ENCODE measurements around the gene HSPA5.
"Not testable (repeated sequence)": the region's sequence is repeated elsewhere in the genome, so short reads cannot be mapped to it uniquely, and the experiment has no call there.

The HSPA5 gene

GRCh38 chr9:125235804-125236519 lies 5.2 kb downstream of the HSPA5 start:
- Histone ChIP-seq H2AFZ (ENCODE audit: low read length) (no peak overlapping the region), H3K79me2 (ENCODE audit: low read length) (peaks cover 52% of the 10 kb centered on the region), H3K4me1 (ENCODE audit: low read length) (peaks cover 14% of the 10 kb centered on the region; the same call in 1 of the 2 replicates), H3K36me3 (replicated peaks; ENCODE audit: insufficient read depth, low read length) (peaks cover 18% of the 10 kb centered on the region), H3K9ac (ENCODE audit: low read length) (no peak overlapping the region), H3F3A (ENCODE audit: insufficient read depth, low read length) (peaks cover 46% of the 10 kb centered on the region), H3K27ac (ENCODE audit: low read length) (no peak overlapping the region), H3K4me2 (ENCODE audit: low read depth, low read length) (no peak overlapping the region), H3K9me2 (replicated peaks; ENCODE audit: insufficient read depth, low read length) (no peaks in the 10 kb centered on the region), H3K9me3 (replicated peaks; ENCODE audit: insufficient read depth, low read length) (no peaks in the 10 kb centered on the region), H3K4me3 (ENCODE audit: low read length) (no peak overlapping the region), H3K27me3 (replicated peaks; ENCODE audit: insufficient read depth, low read length) (no peaks in the 10 kb centered on the region), H4K20me1 (ENCODE audit: insufficient read depth, low read length) (peaks cover 34% of the 10 kb centered on the region)
- DNase-seq: no peak
- TF ChIP-seq EZH2 (optimal IDR thresholded peaks at IDR 0.05; ENCODE audit: low read depth, low read length) (no peak), CTCF (IDR thresholded peaks at IDR 0.05; ENCODE audit: low read length) (no peak), EZH2phosphoT487 (IDR thresholded peaks at IDR 0.05; ENCODE audit: low read length) (no peak)

- Histone ChIP-seq H3F3A (ENCODE audit: insufficient read depth, low read length) (peaks cover 44% of the 10 kb centered on the region), H3K79me2 (ENCODE audit: low read length) (peaks cover 34% of the 10 kb centered on the region), H3K4me1 (ENCODE audit: low read length) (peaks cover 11% of the 10 kb centered on the region; the same call in 1 of the 2 replicates), H3K36me3 (replicated peaks; ENCODE audit: insufficient read depth, low read length) (peaks cover 14% of the 10 kb centered on the region), H4K20me1 (ENCODE audit: insufficient read depth, low read length) (peaks cover 28% of the 10 kb centered on the region)
- H3K27me3 ChIP-seq (replicated peaks; ENCODE audit: insufficient read depth, low read length); DNase-seq; H3K9me2 ChIP-seq (replicated peaks; ENCODE audit: insufficient read depth, low read length); H2AFZ ChIP-seq (ENCODE audit: low read length); H3K27ac ChIP-seq (ENCODE audit: low read length); H3K4me2 ChIP-seq (ENCODE audit: low read depth, low read length); H3K9ac ChIP-seq (ENCODE audit: low read length); H3K9me3 ChIP-seq (replicated peaks; ENCODE audit: insufficient read depth, low read length); H3K4me3 ChIP-seq (ENCODE audit: low read length): not testable (repeated sequence)
Measured at GRCh38 chr9:125234099-125234498, 7.0 kb downstream of the HSPA5 start.

- H3K27ac ChIP-seq (ENCODE audit: low read length): no peak overlapping the region
- H3K9ac ChIP-seq (ENCODE audit: low read length): no peak overlapping the region
- H3K79me2 ChIP-seq (ENCODE audit: low read length): peaks cover 29% of the 10 kb centered on the region
- no peak overlapping the region for H2AFZ ChIP-seq (ENCODE audit: low read length)
- peaks cover 7% of the 10 kb centered on the region; the same call in 1 of the 2 replicates for H3K4me1 ChIP-seq (ENCODE audit: low read length)
- H4K20me1 ChIP-seq (ENCODE audit: insufficient read depth, low read length): peaks cover 28% of the 10 kb centered on the region
- H3K4me2 ChIP-seq (ENCODE audit: low read depth, low read length): no peak overlapping the region
- H3K27me3 ChIP-seq (replicated peaks; ENCODE audit: insufficient read depth, low read length): no peaks in the 10 kb centered on the region
- peaks cover 44% of the 10 kb centered on the region for H3F3A ChIP-seq (ENCODE audit: insufficient read depth, low read length)
- H3K9me2 ChIP-seq (replicated peaks; ENCODE audit: insufficient read depth, low read length): no peaks in the 10 kb centered on the region
- H3K4me3 ChIP-seq (ENCODE audit: low read length): no peak overlapping the region
- no peaks in the 10 kb centered on the region for H3K9me3 ChIP-seq (replicated peaks; ENCODE audit: insufficient read depth, low read length)
- no peak for DNase-seq
- H3K36me3 ChIP-seq (replicated peaks; ENCODE audit: insufficient read depth, low read length): peaks cover 13% of the 10 kb centered on the region
- TF ChIP-seq EZH2 (optimal IDR thresholded peaks at IDR 0.05; ENCODE audit: low read depth, low read length): no peak
- no peak for TF ChIP-seq CTCF (IDR thresholded peaks at IDR 0.05; ENCODE audit: low read length)
- no peak for TF ChIP-seq EZH2phosphoT487 (IDR thresholded peaks at IDR 0.05; ENCODE audit: low read length)
Measured at GRCh38 chr9:125233678-125234077, 7.5 kb downstream of the HSPA5 start.

- Histone ChIP-seq H3K4me3 (ENCODE audit: low read length) (no peak overlapping the region), H3K27ac (ENCODE audit: low read length) (no peak overlapping the region), H3F3A (ENCODE audit: insufficient read depth, low read length) (no peaks in the 10 kb centered on the region), H3K9me3 (replicated peaks; ENCODE audit: insufficient read depth, low read length) (no peaks in the 10 kb centered on the region), H3K9me2 (replicated peaks; ENCODE audit: insufficient read depth, low read length) (no peaks in the 10 kb centered on the region), H4K20me1 (ENCODE audit: insufficient read depth, low read length) (no peaks in the 10 kb centered on the region), H3K9ac (ENCODE audit: low read length) (no peak overlapping the region), H3K4me1 (ENCODE audit: low read length) (no peaks in the 10 kb centered on the region), H3K79me2 (ENCODE audit: low read length) (no peaks in the 10 kb centered on the region), H2AFZ (ENCODE audit: low read length) (no peak overlapping the region), H3K27me3 (replicated peaks; ENCODE audit: insufficient read depth, low read length) (no peaks in the 10 kb centered on the region), H3K4me2 (ENCODE audit: low read depth, low read length) (no peak overlapping the region), H3K36me3 (replicated peaks; ENCODE audit: insufficient read depth, low read length) (no peaks in the 10 kb centered on the region)
- DNase-seq: no peak
- no peak for TF ChIP-seq EZH2 (optimal IDR thresholded peaks at IDR 0.05; ENCODE audit: low read depth, low read length)
Measured at GRCh38 chr9:125227761-125228160, 13.4 kb downstream of the HSPA5 start.

- not testable (repeated sequence) for H2AFZ ChIP-seq (ENCODE audit: low read length); H3K4me3 ChIP-seq (ENCODE audit: low read length); H3K9me2 ChIP-seq (replicated peaks; ENCODE audit: insufficient read depth, low read length); H3K79me2 ChIP-seq (ENCODE audit: low read length); H3K9me3 ChIP-seq (replicated peaks; ENCODE audit: insufficient read depth, low read length); H3K4me1 ChIP-seq (ENCODE audit: low read length); H4K20me1 ChIP-seq (ENCODE audit: insufficient read depth, low read length); H3F3A ChIP-seq (ENCODE audit: insufficient read depth, low read length); H3K27me3 ChIP-seq (replicated peaks; ENCODE audit: insufficient read depth, low read length); DNase-seq; H3K27ac ChIP-seq (ENCODE audit: low read length); H3K9ac ChIP-seq (ENCODE audit: low read length); H3K36me3 ChIP-seq (replicated peaks; ENCODE audit: insufficient read depth, low read length); H3K4me2 ChIP-seq (ENCODE audit: low read depth, low read length)
Measured at GRCh38 chr9:125224858-125225257, 16.3 kb downstream of the HSPA5 start.
